OCI-LY1 (cell line): ENCODE results near the gene CCM2.
"Not testable (repeated sequence)": the region's sequence is repeated elsewhere in the genome, so short reads cannot be mapped to it uniquely, and the experiment has no call there.

Experiments
- H2AFZ ChIP-seq: fragments of 200-600 bp; sonication (generic), shearing (Covaris generic); 2 replicates; pipeline ENCODE4 v1.6.0; 2014; ENCODE audit warnings: antibody characterized with exemption, mild to moderate bottlenecking, low read length
- H3F3A ChIP-seq: fragments of 200-600 bp; sonication (generic), shearing (Covaris generic); 2 replicates; pipeline ENCODE4 v1.6.0; 2014; ENCODE audit warnings: mild to moderate bottlenecking, antibody characterized with exemption, low read length, moderate library complexity; ENCODE audit not compliant: insufficient read depth
- H3K27ac ChIP-seq: fragments of 200-600 bp; sonication (generic); 2 replicates; pipeline ENCODE4 v1.5.1; 2014; ENCODE audit warnings: low read length, mixed run types, mild to moderate bottlenecking, low read depth; ENCODE audit not compliant: poor library complexity, severe bottlenecking
- H3K27me3 ChIP-seq: fragments of 200-600 bp; sonication (generic); 2 replicates; pipeline ENCODE4 v1.6.0; 2014; ENCODE audit warnings: antibody characterized with exemption, mild to moderate bottlenecking, low read length, moderate library complexity; ENCODE audit not compliant: insufficient read depth
- H3K36me3 ChIP-seq: fragments of 200-600 bp; sonication (generic); 2 replicates; pipeline ENCODE4 v1.6.1; 2014; ENCODE audit warnings: mild to moderate bottlenecking, antibody characterized with exemption, low read length, moderate library complexity, mixed read lengths; ENCODE audit not compliant: insufficient read depth
- H3K4me1 ChIP-seq: fragments of 200-600 bp; sonication (generic); 2 replicates; pipeline ENCODE4 v1.5.1; 2014; ENCODE audit warnings: mild to moderate bottlenecking, low read length, moderate library complexity; ENCODE audit not compliant: insufficient read depth, severe bottlenecking
- H3K4me2 ChIP-seq: fragments of 200-600 bp; sonication (generic), shearing (Covaris generic); 2 replicates; pipeline ENCODE4 v1.6.1; 2014; ENCODE audit warnings: low read length
- H3K4me3 ChIP-seq: fragments of 200-600 bp; sonication (generic); 2 replicates; pipeline ENCODE4 v1.5.1; 2014; ENCODE audit warnings: low read length, low read depth, mild to moderate bottlenecking, mixed read lengths; ENCODE audit not compliant: poor library complexity, severe bottlenecking
- H3K79me2 ChIP-seq: fragments of 200-600 bp; shearing (Covaris generic); 2 replicates; pipeline ENCODE4 v1.6.1; 2016; ENCODE audit warnings: mixed run types, low read length, mixed read lengths; ENCODE audit not compliant: insufficient read depth
- H3K9ac ChIP-seq: fragments of 200-600 bp; sonication (generic), shearing (Covaris generic); 2 replicates; pipeline ENCODE4 v1.6.1; 2014; ENCODE audit warnings: mild to moderate bottlenecking, low read length, mixed read lengths
- H3K9me2 ChIP-seq: fragments of 200-600 bp; sonication (generic), shearing (Covaris generic); 2 replicates; pipeline ENCODE4 v1.6.1; 2014; ENCODE audit warnings: low read depth, mild to moderate bottlenecking, low read length, mixed read lengths
- H3K9me3 ChIP-seq: fragments of 200-600 bp; shearing (Covaris generic); 2 replicates; pipeline ENCODE4 v1.6.1; 2014; ENCODE audit warnings: low read length, mixed read lengths
- H4K20me1 ChIP-seq: fragments of 200-600 bp; sonication (generic), shearing (Covaris generic); 2 replicates; pipeline ENCODE4 v1.6.0; 2016; ENCODE audit warnings: mild to moderate bottlenecking, low read length; ENCODE audit not compliant: insufficient read depth
- CTCF ChIP-seq: fragments of 200-600 bp; sonication (generic), shearing (Covaris generic); IDR thresholded peaks from 2 replicates; pipeline ENCODE4 v1.5.1; 2017; ENCODE audit warnings: mild to moderate bottlenecking, antibody characterized with exemption, low read length, moderate library complexity, mixed read lengths
- EZH2 ChIP-seq: fragments of 200-600 bp; sonication (generic), shearing (Covaris generic); IDR thresholded peaks from 2 replicates; pipeline ENCODE4 v1.8.0; 2017; ENCODE audit warnings: borderline replicate concordance, mixed run types, mild to moderate bottlenecking, antibody characterized with exemption, low read length, moderate library complexity, mixed read lengths

Gene CCM2

DNA sequence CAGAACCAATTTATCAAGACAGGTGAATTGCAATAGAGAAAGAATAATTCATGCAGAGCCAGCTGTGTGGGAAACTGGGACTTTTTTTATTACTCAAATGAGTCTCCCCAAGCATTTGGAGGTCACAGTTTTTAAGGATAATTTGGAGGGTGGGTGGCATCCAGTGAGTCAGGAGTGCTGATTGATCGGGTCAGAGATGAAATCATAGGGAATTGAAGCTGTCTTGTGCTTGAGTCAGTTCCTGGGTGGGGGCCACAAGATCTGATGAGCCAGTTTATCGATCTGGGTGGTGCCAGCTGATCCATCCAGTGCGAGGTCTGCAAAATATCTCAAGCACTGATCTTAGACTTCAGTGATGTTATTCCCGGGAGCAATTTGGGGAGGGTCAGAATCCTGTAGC lies 11.3 kb upstream of the CCM2 start:
- no peak overlapping the region for H3K4me2 ChIP-seq
- H3K36me3 ChIP-seq: peaks cover 26% of the 10 kb centered on the region
- peaks cover 27% of the 10 kb centered on the region for H3K79me2 ChIP-seq
- TF ChIP-seq CTCF (no peak), EZH2 (no peak)
- no peak overlapping the region for H3K9ac ChIP-seq
- no peaks in the 10 kb centered on the region for H4K20me1 ChIP-seq
- H3K4me3 ChIP-seq: no peak overlapping the region
- no peaks in the 10 kb centered on the region for H3K27me3 ChIP-seq
- H3K4me1 ChIP-seq: peaks cover 30% of the 10 kb centered on the region
- no peaks in the 10 kb centered on the region for H3K9me2 ChIP-seq
- no peaks in the 10 kb centered on the region for H3K9me3 ChIP-seq
- no peaks in the 10 kb centered on the region for H3F3A ChIP-seq
- no peak overlapping the region for H2AFZ ChIP-seq
- no peak overlapping the region for H3K27ac ChIP-seq

GRCh38 chr7:44989132-44989531 lies 10.9 kb upstream of the CCM2 start:
- TF ChIP-seq EZH2: no peak
- TF ChIP-seq CTCF: no peak
- Histone ChIP-seq H3K27ac (no peak overlapping the region), H3K4me2 (no peak overlapping the region)

GRCh38 chr7:44990109-44991023 lies 9.6 kb upstream of the CCM2 start:
- Histone ChIP-seq H3K4me2 (no peak overlapping the region), H3K9me2 (no peaks in the 10 kb centered on the region), H3K4me1 (peaks cover 28% of the 10 kb centered on the region), H3F3A (peaks cover 6% of the 10 kb centered on the region), H3K27me3 (no peaks in the 10 kb centered on the region), H3K36me3 (peaks cover 9% of the 10 kb centered on the region), H3K4me3 (no peak overlapping the region), H2AFZ (no peak overlapping the region), H3K9me3 (no peaks in the 10 kb centered on the region), H3K27ac (peak overlapping the region; percentile 26), H3K79me2 (peaks cover 11% of the 10 kb centered on the region), H3K9ac (no peak overlapping the region), H4K20me1 (no peaks in the 10 kb centered on the region)
- TF ChIP-seq CTCF (no peak), EZH2 (no peak)

More at GRCh38 chr7:44989132-44989531, 10.9 kb upstream of the CCM2 start:
- Histone ChIP-seq H3K9ac (no peak overlapping the region), H2AFZ (no peak overlapping the region), H4K20me1 (no peaks in the 10 kb centered on the region), H3K79me2 (peaks cover 23% of the 10 kb centered on the region), H3K27me3 (no peaks in the 10 kb centered on the region), H3K36me3 (peaks cover 21% of the 10 kb centered on the region), H3K4me1 (peaks cover 28% of the 10 kb centered on the region), H3K9me2 (no peaks in the 10 kb centered on the region), H3K4me3 (no peak overlapping the region), H3K9me3 (no peaks in the 10 kb centered on the region), H3F3A (no peaks in the 10 kb centered on the region)

- H3K9ac ChIP-seq: not testable (repeated sequence)
Measured at GRCh38 chr7:44992004-44992795, 7.8 kb upstream of the CCM2 start.

More at GRCh38 chr7:44992004-44992795, 7.8 kb upstream of the CCM2 start:
- H3K9me2 ChIP-seq, H3K9me3 ChIP-seq, H4K20me1 ChIP-seq, H3K27ac ChIP-seq, H3K36me3 ChIP-seq, H3K27me3 ChIP-seq, H3K79me2 ChIP-seq, H3K4me3 ChIP-seq, H2AFZ ChIP-seq, H3K4me2 ChIP-seq: not testable (repeated sequence)
- peaks cover 41% of the 10 kb centered on the region for H3K4me1 ChIP-seq
- peaks cover 13% of the 10 kb centered on the region for H3F3A ChIP-seq
